ENCODE data around the gene MUC2.

DNA sequence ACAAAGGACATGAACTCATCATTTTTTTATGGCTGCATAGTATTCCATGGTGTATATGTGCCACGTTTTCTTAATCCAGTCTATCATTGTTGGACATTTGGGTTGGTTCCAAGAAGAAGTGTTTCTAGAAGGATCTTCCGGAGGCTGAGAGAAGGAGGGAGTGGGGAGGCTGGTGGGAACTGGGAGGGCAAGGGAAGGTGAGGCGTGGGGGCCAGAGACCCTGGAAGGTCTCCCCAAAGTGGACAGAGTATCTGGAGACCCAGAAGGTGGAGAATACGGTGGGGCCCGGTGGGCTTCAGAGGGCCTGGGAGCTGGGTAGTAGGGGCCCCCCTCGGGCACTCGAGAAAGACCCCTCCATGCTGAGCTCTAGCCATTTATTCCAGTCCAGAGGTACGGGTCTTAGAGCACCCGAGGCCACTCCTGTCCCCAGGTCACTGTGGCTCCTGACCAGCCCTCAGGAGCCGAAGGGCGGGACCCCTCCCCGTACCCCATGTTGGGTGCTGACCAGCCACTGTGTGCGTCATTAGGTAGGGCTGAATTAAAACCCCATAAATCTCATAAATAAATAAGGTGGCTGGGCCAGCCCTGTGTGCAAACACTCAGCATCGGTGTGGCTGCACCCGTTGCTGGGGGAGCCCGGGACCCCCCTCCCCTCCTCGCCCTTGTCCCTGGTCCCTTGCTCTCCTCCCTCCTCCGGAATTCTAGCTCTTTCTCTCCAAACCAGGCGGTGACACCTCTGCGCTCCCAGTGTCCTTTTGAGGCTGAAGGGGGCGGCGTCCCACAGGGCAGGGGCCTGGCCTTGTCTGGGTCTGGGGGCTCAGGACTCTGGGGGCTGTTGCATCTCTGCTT is 44.3 kb downstream of the MUC2 start:
- no peak for TF ChIP-seq FOXM1 (IDR thresholded peaks at IDR 0.05; ENCODE audit: borderline replicate concordance)
- TF ChIP-seq SP1 (IDR thresholded peaks at IDR 0.05): no peak
- no peak for TF ChIP-seq TARDBP (IDR thresholded peaks at IDR 0.05)
- TF ChIP-seq ARNT (IDR thresholded peaks at IDR 0.05): no peak
- no peak for TF ChIP-seq LEF1 (IDR thresholded peaks at IDR 0.05; ENCODE audit: borderline replicate concordance)
- no peak for TF ChIP-seq ZNF384 (IDR thresholded peaks at IDR 0.05)
- no peak for TF ChIP-seq FOXA1 (IDR thresholded peaks at IDR 0.05)
- TF ChIP-seq L3MBTL2 (conservative IDR thresholded peaks at IDR 0.05): no peak
- TF ChIP-seq HDGF (IDR thresholded peaks at IDR 0.05; ENCODE audit: borderline replicate concordance): no peak
- no peak for TF ChIP-seq BHLHE40 (IDR thresholded peaks at IDR 0.05; ENCODE audit: borderline replicate concordance)
- TF ChIP-seq CTBP1 (IDR thresholded peaks at IDR 0.05; ENCODE audit: borderline replicate concordance): no peak
- no peak for TF ChIP-seq ELF4 (IDR thresholded peaks at IDR 0.05)
- TF ChIP-seq PKNOX1 (IDR thresholded peaks at IDR 0.05): no peak
- TF ChIP-seq SUZ12 (IDR thresholded peaks at IDR 0.05): no peak

All from HEK293T (cell line).